ENCODE data around the gene RNF217. TPM values are rescaled to one million over a fixed set of nuclear protein-coding genes. Genes with fewer than 3 reads are reported as not detected.
"Not testable (repeated sequence)": the region's sequence is repeated elsewhere in the genome, so short reads cannot be mapped to it uniquely, and the experiment has no call there.

Gene RNF217
- total RNA-seq, 1 donor from 2014 or later = 8.0 TPM

GRCh38 chr6:125102891-125103290 lies 140.7 kb downstream of the RNF217 start:
- intact Hi-C loops (cut with DNase I) = no loop called here
- DNase-seq (ENCODE audit: missing footprints) = no peak
- ATAC-seq = no peak

- ATAC-seq (no peak), DNase-seq (ENCODE audit: missing footprints) (no peak)
- intact Hi-C loops (cut with DNase I) = no loop called here
These were observed 142.2 kb downstream of the RNF217 start for GRCh38 chr6:125104425-125104824.

DNA sequence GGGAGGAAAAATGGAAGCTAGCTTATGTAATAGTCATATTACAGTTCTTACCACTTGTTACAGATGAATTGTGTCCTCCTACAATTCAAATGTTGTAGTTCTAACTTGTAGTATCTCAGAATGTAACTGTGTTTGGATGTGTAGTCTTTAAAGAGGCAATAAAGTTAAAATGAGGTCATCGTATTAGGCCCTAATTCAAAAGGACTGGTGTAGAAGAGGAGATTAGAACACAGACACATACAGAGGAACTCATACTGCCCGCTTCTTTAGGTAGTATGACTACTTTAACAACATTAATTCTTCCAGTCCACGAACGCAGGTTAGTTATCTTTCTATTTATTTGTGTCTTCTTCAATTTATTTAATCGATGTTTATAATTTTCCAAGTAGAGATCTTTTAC lies 144.8 kb downstream of the RNF217 start:
- DNase-seq (ENCODE audit: missing footprints) (no peak), ATAC-seq (no peak)
- intact Hi-C loops (cut with DNase I) = no loop called here

GRCh38 chr6:125107896-125108295 lies 145.7 kb downstream of the RNF217 start:
- ATAC-seq (no peak), DNase-seq (ENCODE audit: missing footprints) (no peak)
- intact Hi-C loops (cut with DNase I) = no loop called here

DNA sequence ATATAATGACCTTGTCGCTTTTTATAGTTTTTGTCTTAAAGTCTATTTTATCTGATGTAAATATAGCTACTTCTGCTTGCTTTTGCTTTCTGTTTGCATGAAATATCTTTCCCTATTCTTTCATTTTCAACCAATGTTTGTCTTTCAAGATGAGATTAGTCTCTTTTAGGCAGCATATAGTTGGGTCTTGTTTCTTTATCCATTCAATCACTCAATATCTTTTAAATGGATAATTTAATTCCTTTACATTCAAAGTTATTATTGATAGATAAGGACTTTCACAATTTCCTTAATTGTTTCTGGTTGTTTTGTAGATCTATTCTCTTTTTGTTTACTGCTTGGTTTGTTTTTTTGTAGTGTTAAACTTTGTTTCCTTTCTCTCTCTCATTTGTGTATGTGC lies 147.8 kb downstream of the RNF217 start:
- no peak for ATAC-seq
- DNase-seq (ENCODE audit: missing footprints) = no peak
- intact Hi-C loops (cut with DNase I) = no loop called here

- intact Hi-C loops (cut with DNase I) = no loop called here
- no peak for ATAC-seq
- no peak for DNase-seq (ENCODE audit: missing footprints)
These were observed 149.2 kb downstream of the RNF217 start for GRCh38 chr6:125111219-125111983.

DNA sequence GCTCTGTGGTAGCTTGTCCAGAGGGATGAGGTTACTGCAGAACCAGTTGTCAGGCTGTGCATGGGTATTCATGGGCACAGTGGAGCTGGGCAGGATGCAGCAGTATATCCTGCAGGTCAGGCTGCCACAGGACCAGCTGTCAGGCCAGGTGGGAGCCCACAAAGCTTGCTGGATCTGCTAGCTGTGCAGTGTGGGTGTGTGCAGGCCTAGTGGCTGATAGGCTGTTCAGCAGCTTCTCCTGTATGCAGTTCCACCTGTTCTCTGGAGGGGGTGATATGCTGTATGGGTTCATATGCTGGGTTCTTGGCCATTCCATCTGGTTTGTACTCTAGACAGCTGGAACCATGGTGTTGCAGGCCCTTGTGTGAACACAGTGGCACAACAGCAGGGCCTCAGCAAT lies 150.7 kb downstream of the RNF217 start:
- intact Hi-C loops (cut with DNase I) = no loop called here
- DNase-seq (ENCODE audit: missing footprints) = no peak
- ATAC-seq = no peak

DNA sequence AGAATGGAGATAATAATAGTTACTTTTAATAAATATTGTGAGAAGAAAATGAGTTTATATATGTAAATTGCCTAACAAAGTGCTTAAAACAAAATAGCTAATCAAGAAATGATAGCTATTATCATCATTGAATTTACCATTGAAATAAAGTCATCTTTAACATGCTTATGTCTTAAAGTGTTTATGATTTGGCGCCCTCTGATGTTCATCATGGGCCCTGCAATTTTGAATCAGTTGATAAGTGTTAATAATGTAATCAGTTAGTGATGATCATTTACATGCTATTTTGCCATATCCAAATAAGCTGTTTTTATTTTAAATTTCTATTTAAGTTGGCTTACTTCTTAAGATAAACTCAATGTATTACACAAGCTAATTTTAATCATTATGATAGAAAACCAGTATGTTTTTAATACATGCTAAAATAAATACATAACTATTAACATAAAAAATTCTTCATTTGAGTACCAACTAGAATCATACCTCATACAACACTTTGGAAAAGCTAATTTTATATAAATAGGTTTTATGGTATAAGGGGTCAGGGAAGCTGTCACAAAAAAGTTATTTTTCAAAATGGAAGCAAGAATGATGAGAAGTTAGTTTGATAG lies 152.1 kb downstream of the RNF217 start:
- no peak for DNase-seq (ENCODE audit: missing footprints)
- ATAC-seq = no peak
- intact Hi-C loops (cut with DNase I) = loop anchor here (1.0 kb wide), 1 partner anchor 244 kb away; no protein-coding TSS in a partner anchor

GRCh38 chr6:125116170-125116569 lies 153.9 kb downstream of the RNF217 start:
- ATAC-seq (no peak), DNase-seq (ENCODE audit: missing footprints) (no peak)
- intact Hi-C loops (cut with DNase I) = no loop called here

- DNase-seq (ENCODE audit: missing footprints) (no peak), ATAC-seq (no peak)
- intact Hi-C loops (cut with DNase I) = no loop called here
These were observed 154.5 kb downstream of the RNF217 start for GRCh38 chr6:125116710-125117109.

DNA sequence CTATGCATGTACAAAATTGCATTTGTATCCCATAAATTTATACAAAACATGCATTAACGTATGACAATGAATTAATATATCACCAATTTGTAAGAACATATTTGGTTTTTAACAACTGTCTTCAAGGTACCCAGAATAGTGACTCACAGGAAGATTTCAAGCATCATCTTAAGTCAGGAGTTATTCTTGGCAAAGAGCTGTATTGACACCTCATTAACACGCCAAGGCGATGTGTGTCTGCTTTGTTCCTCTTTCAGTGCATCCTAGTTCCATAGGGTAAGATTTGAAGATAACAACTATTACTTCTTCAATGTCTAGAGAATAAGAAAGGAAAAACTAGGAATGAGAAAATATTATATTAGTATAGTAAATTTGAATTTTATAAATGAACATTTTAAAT lies 155.6 kb downstream of the RNF217 start:
- intact Hi-C loops (cut with DNase I) = no loop called here
- DNase-seq (ENCODE audit: missing footprints) (no peak), ATAC-seq (no peak)

DNA sequence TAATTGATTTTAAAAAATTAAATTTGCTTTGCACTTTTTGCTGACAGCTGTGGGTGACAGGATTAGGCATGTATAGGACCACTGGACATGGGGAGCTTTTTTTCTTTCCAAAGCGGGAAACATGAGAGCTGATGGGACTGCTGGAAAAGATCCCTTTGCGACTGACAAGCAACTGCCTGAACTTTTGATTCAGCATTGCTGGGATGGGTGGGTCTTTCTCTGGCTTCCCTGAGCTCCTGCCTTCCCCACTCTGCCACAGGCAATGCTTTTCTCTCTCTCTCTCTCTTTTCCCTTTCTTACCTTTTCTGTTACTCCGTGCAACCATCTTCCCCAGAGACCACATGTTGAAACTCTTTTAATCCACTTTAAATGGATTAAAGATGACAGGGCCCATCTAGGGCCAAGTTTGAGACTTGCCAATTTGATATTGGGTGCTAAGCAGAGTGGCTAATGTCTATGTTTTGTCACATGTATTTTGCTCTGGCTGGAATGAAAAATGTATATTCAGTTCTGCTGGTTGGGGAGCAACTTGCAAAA lies 157.9 kb downstream of the RNF217 start:
- intact Hi-C loops (cut with DNase I) = no loop called here
- DNase-seq (ENCODE audit: missing footprints) (no peak), ATAC-seq (no peak)

GRCh38 chr6:125121894-125122293 lies 159.7 kb downstream of the RNF217 start:
- ATAC-seq (no peak), DNase-seq (ENCODE audit: missing footprints) (no peak)
- intact Hi-C loops (cut with DNase I) = no loop called here

GRCh38 chr6:125123051-125123450 lies 160.8 kb downstream of the RNF217 start:
- DNase-seq (ENCODE audit: missing footprints) (no peak), ATAC-seq (no peak)
- intact Hi-C loops (cut with DNase I) = no loop called here

DNA sequence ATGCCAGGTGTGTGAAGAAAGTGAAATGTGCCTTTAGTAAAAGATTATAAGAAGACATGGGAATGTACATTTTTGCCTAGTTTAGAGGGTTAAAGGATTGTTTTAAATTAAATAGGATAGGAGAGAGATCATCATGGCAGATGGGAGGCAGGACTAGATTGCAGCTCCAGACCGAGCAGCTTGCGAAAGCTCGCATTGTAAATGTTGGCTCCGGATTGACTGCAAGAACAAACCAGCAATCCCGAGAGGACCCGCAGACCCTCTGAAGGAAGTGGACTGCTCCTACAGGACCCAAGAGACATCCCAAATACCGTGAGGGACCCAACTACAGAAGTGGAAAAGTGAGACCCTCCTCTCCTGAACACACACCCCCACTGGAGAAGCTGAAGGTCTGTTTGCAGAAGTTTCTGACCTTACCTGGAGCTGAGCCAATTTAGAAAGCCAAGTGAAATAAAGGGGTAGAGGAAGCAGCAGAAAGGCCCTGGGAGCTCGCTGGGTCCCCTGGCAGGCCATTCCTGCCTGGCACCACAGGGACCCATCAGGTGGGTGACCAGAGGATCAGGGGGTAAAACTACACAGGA lies 161.3 kb downstream of the RNF217 start:
- intact Hi-C loops (cut with DNase I) = no loop called here
- no peak for ATAC-seq

DNA sequence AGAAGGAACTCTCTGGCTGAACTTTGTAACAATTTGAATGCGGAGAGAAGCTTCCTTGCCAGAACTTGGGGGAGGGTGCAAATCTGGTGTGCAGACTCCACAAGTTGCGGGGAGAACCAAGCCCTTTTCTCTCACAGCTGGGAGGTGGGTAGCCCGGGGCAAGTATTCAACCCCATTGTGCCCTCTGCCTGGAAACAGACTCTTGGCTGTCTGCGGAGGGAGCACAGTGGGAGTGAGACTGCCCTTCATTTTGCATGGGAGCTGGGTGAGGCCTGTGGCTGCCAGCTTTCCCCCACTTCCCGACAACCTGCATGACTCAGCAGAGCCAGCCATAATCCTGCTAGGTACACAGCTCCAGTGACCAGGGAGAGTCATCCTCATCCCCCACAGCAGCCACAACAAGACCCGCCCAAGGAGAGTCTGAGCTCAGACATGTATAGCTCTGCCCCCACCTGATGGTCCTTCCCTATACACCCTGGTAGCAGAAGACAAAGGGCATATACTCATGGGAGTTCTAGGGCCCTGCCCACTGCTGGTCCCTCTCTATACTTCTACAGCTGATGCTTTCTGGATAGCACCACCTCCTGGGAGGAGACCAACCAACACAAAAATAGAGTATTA lies 161.9 kb downstream of the RNF217 start:
- no peak for ATAC-seq

More for the DNA sequence above, 161.3 kb downstream of the RNF217 start:
- no peak for DNase-seq (ENCODE audit: missing footprints)

GRCh38 chr6:125125856-125126255 lies 163.6 kb downstream of the RNF217 start:
- ATAC-seq; intact Hi-C loops (cut with DNase I); DNase-seq (ENCODE audit: missing footprints): not testable (repeated sequence)

More for the DNA sequence above, 161.9 kb downstream of the RNF217 start:
- DNase-seq (ENCODE audit: missing footprints) = no peak
- intact Hi-C loops (cut with DNase I) = no loop called here

GRCh38 chr6:125129354-125129753 lies 167.1 kb downstream of the RNF217 start:
- no peak for ATAC-seq
- DNase-seq (ENCODE audit: missing footprints) = no peak
- intact Hi-C loops (cut with DNase I) = no loop called here

DNA sequence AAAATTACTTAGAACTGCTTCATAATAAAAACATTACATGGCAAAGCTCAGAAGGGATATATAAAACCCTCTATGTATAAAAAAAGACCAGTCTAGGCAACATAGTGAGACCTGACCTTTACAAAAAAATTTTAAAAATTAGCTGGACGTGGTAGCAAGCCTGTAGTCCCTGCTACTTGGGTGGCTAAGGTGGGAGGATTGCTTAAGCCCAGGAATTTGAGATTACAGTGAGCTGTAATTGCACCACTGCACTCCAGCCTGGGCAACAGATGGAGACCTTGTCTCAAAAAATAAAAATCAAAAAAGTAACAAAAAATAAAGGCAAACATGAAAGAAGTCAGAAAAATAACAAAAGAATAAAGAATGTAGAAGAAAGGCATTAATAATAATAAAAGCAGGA lies 169.8 kb downstream of the RNF217 start:
- no peak for ATAC-seq
- intact Hi-C loops (cut with DNase I) = no loop called here
- no peak for DNase-seq (ENCODE audit: missing footprints)
